GM18870 (cell line): Measurements from ENCODE around the gene GOLGA6L9.
"Not testable (repeated sequence)": the region's sequence is repeated elsewhere in the genome, so short reads cannot be mapped to it uniquely, and the experiment has no call there.

Source experiments
- ATAC-seq: cut with Tn5 transposase; IDR thresholded peaks from one replicate; pipeline ENCODE4 v1.9.1; 2021; ENCODE audit warnings: moderate library complexity; ENCODE audit not compliant: unreplicated experiment

GOLGA6L9 gene, protein sequence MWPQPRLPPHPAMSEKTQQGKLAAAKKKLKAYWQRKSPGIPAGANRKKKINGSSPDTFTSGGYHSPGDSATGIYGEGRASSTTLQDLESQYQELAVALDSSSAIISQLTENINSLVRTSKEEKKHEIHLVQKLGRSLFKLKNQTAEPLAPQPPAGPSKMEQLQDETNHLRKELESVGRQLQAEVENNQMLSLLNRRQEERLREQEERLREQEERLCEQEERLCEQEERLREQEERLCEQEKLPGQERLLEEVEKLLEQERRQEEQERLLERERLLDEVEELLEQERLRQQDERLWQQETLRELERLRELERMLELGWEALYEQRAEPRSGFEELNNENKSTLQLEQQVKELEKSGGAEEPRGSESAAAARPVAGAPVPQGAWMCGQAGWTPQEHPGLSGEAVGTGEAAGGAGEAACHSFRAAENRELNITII

DNA sequence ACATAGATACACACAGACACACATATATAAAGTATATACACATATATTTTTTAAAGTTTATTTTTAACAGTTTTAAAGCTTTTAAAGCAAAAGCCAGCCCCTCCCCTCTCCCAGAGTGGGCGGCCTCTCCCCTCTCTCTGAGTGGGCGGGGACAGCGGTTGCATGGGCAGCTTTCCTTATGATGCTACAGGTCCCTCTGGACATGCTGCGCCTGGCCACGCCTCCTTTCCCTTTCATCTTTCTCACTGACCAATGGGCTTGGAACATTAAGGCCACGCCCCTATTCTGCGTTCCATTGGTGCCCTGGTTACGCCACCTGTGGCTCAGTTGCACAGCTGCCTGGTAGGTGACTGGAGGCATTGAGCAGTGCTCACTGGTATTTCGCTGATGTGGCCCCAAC is at the start of gene GOLGA6L9:
Gene GOLGA6L9 (plus strand): TSS at position 124 of the 400 bp plus-strand sequence. CDS start 264 bp downstream, at position 388.
- ATAC-seq = not testable (repeated sequence)

DNA sequence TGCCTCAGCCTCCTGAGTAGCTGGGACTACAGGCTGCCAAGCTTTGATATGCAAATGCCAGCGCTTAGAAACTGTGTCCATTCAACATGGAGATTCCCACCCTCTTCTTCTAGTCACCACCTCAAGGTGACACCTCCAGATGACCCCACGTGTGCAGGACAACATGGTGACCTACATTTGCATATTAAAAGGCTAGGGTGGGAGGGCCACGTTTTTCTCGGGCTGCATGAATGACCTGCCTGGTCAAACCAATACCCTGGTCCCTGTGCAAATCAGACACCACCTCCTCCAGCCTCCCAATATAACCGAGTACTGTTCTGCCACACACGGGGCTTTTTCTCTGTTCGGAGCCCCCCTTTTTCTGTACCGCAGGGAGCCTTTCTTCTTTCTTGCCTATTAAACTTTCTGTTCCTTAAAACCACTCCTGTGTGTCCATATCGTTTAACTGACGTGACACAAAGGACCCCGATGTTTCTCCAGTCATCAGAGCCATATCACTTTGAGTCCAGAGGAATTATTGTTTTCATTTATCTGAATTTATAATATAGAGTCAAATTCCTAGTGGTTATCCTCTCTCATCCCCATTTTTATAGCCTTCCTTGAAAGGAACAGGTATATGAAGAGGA is 48.2 kb upstream of the GOLGA6L9 start:
- not testable (repeated sequence) for ATAC-seq

DNA sequence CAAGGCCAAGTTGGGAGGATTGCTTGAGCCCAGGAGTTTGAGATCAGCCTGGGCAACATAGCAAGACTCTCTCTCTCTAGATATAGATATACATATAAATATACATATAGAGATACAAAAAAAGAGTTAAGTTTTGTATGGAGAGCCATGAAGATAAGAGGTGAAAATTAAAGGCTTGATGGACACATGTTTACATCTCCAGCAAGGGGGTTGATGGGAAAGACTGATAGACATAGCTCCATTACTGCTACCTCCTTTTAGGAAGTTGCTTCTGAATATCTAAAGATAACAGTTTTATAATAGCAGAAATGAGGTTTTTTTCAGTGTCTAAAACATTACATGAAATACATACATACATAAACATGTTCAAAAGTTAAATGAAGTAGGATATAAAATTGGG is 42.4 kb upstream of the GOLGA6L9 start:
- not testable (repeated sequence) for ATAC-seq

DNA sequence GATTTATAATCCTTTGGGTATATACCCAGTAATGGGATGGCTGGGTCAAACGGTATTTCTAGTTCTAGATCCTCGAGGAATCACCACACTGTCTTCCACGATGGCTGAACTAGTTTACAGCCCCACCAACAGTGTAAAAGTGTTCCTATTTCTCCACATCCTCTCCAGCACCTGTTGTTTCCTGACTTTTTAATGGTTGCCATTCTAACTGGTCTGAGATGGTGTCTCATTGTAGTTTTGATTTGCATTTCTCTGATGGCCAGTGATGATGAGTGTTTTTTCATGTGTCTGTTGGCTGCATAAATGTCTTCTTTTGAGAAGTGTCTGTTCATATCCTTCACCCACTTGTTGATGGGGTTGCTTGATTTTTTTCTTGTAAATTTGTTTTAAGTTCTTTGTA is 39.5 kb upstream of the GOLGA6L9 start:
- not testable (repeated sequence) for ATAC-seq

DNA sequence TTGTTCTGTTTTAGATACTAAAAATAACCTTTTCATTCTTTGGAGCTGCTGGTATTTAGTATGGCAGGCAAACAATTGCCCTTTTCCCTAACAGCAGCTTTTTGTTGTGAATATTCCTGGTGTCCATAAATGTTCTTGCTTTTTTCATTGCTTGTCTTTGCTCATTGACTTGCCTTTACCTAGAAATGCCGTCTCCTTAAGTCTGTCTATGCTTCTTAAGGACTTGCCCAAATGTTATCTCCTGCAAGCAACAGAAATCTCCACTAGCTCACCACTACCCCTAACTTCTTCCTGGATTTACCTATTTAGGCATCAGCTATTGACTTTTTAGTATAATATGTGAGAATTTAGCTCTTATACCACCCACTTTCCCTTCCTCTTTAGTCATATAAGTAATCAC is 37.5 kb upstream of the GOLGA6L9 start:
- ATAC-seq = not testable (repeated sequence)

DNA sequence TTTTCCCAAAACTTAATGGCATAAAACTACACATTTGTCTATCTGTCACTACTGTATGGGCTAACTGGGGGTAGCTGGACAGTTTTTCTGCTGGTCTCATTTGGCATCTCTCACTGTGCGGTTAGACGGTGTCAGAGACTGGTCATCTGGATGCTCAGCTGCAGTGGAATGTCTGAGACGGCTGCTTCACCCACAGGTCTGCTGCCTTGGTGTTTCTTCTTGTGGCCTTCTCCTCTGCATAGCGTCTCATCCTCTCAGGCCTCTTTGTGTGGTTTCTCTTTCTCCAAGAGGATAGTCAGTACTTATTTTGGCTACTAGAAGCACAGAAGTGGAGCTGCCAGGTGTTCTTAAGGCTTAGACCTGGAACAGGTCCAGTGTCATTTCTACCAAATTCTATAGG is 35.9 kb upstream of the GOLGA6L9 start:
- ATAC-seq = no peak

DNA sequence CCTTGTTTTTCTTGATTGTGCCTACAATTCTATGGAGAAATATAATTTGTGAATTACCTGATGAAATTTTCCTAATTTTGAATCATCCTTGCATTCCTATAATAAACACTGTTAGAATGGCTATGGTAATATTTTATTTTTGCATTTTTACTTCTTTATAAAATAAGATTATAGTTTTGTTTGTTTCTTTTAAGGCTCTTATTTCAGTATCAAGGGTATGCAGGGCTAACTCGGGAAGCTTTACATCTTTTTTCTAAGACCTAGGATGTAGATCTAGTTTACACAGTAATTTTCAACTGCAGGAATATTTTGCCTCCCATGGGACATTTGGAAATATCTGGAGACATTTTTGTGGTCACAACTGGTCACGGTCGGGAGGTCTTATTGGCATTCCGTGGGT is 33.8 kb upstream of the GOLGA6L9 start:
- not testable (repeated sequence) for ATAC-seq

DNA sequence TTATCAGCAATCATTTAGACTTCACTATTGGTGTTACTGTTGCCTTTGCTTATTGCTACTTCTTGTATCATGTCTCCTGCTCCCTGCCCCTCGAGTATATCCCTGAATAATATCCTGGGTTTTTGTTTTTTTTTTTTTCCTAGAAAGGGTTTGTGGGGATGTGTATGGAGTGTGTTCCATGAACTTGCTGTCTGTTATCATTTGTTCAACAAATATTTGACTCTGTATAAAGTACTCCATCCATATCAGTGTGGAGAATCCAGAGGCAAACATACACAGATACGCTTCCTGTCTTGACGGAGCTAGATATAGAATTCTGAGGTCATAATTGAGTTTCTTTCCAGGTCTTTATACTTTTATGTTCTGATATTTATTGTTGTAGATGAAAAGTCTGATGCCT is 31.8 kb upstream of the GOLGA6L9 start:
- no peak for ATAC-seq

DNA sequence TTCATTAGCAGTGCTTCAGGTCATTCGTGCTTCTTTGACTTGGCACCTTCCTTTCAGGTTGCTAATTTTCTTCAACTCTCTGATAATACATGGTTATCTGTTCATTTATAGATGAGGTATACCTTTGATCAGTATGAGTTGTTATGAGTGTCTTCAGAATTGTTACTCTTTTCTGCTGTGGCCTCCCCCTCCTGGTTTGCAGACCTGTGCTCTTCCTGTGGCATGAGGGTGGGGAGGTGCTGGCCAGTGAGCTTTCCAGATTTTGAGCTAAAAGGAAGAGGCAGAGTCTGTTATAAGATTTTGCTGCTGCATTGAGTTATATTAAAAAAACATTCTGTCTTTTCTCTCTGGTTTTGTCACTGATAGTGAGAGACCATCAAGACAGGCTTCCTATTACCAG is 30.8 kb upstream of the GOLGA6L9 start:
- ATAC-seq = no peak

DNA sequence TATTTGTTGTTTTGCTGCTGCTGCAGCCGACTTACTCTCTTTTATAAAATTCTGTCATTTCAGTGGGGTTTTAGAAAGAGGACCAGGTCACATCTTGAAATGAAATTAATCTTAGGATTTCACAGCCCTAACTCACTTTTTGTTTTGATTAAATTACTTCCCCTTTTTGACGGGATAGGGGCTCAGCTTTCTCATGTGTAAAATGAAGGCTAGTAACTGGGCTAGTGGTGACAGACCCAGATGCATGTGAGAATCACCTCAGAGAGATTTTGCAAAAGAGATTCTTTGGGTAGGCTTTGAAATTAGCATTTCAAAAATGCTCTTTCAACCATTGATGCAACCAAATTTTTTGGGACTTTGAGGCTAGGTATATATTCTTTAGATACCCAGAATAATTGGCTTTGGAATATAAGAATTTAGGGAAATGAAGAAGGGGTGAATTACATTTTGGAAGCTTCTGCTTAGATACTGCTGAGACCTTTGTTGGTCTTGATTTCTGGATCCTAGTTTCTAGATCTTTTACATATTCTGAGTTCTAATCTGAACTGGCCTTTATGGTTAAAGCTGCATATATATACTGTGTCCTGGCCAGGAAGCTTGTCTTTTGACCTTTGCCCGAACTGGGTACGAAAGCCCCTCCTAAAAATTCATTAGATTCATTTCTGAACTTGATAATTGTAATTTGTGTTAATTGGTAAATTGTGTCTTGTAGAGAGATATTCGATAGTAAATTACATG is 30.1 kb upstream of the GOLGA6L9 start:
- ATAC-seq = not testable (repeated sequence)

DNA sequence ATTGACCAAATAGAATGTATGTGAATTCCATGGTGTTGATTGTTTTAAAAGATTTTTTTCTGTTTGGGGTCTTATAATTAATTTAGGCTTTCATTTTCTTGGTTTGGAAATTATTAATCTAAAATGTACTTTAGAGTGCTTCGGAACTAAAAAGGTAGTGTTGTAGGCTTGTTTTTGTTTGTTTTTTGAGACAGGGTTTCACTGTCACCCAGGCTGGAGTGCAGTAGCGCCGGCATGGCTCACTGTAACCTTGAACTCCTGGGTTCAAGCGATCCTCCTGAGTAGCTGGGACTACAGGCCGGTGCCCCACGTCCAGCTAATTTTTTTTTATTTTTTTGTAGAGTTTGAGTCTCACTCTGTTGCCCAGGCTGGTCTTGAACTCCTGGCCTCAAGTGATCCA is 27.7 kb upstream of the GOLGA6L9 start:
- ATAC-seq = not testable (repeated sequence)

DNA sequence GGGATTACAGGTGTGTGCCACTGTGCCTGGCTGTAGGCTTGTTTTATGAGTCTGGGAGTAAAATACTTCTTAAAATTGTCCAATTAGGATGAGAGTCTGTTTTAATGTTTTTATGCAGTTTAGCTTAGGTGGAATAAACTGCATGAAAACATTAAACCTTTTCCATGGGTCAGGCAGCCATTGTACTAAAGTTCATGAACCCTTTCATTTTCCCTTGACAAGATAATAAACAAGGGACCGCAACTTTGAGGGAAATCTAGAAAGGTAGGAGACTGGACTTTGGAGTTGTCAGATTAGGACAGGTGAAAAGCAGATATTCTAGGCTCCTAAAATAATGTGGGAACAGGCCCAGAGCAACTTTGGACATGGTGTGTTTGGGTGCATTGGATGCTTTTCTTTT is 27.3 kb upstream of the GOLGA6L9 start:
- not testable (repeated sequence) for ATAC-seq

DNA sequence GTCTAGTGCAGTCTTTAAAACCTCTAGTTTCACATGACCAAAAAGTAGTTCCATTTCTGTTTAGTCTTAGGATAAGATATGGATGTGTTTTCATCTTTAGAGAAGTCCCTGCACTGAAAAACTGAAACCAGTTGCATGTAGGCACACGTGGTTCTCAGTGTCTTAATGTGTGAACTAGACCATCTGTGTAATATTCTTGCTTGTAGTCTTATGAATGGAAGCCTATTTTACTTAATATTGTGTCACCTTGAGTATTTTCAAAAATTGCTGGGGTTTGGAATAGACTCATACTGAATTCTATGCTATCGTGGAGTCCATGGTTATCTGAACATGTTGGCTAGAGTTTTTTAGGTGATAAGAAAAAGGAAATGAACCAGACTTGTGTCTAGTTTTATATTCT is 23.4 kb upstream of the GOLGA6L9 start:
- not testable (repeated sequence) for ATAC-seq

DNA sequence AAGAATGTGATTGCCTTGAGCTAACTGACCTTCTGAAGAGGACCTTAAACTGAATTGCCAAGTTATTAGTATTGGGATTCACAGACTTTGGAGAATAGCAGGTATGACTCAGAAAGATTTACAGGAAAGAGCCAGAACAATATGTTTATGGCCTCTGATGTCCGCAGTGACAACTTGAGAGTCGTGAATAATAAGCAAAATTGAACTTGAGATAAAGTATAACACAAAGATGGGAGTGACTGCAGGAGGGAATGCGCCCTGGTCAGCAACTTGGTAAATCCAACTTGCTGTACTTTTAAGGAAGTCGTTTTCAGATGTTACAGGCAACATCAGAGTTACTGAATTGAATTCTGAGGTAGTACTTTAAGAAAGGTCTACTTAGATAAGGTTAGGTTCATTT is 19.3 kb upstream of the GOLGA6L9 start:
- not testable (repeated sequence) for ATAC-seq

DNA sequence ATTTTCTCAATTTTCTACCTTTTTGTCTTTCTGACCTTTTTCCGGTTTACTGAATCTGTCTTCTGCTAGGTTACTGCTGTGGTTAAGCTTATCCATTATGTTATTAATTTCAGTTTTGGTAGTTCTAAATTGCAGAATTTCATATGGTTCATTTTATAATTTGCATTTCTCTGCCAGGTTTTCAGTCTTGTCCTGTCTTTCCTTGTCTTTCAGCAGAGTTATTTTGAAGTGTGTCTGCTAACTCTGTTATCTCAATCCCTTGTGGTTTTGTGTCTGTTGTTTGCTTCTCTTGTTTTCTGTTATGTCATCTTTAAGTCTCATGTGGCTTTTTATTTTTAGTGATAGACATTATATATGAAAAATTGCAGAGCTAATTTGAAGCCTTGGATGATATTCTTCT is 18.0 kb upstream of the GOLGA6L9 start:
- not testable (repeated sequence) for ATAC-seq

DNA sequence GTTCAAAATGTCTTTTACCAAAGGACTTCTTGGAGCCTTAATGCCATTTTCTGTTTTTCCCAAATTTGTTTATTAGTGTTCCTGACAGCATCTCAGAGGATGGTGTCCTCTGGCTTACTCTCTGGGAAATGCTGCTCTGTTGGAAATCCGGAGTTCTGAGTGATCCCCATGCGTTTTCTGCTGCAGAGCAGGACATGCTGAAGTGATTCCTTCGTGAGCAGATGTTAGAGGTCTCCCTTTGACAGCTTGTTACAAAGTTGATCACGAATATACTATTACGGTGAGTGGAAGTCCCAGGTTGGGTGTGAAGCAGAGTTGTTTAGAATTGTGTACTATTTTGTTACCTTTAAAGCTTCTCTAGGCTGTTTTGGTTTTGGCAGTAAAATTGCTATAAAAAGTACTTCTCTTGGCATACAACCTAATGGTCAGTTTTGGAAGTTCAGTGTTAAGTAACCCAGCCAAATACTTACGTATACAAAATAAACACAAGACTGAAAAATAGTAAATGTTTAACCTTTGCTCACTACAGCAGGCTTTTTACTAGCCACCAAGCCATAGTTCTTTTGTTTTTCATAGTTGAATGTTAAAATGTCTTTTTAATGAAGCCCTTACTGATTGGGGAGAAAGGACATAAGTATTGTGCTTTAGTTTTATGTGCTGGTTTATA is 15.0 kb upstream of the GOLGA6L9 start:
- not testable (repeated sequence) for ATAC-seq

DNA sequence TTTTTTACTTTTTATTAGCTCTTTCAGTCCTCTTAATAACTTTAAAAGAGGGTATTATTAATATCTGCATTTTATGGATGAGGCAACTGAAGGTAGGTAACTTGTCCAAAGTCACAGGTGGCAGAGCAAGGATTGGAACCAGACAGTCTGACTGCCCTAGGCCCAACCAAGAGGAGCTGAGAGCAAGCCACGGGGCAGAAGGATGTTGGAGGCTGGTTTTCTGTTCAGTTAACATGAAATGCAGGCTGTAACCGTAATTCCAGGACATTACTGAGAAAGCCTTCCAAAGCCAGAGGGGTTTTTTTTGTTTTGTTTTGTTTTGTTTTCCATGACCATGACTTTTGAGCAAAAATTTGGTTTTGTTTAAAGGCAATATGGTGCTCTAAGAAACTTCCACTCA is 9.1 kb upstream of the GOLGA6L9 start:
- ATAC-seq = not testable (repeated sequence)

DNA sequence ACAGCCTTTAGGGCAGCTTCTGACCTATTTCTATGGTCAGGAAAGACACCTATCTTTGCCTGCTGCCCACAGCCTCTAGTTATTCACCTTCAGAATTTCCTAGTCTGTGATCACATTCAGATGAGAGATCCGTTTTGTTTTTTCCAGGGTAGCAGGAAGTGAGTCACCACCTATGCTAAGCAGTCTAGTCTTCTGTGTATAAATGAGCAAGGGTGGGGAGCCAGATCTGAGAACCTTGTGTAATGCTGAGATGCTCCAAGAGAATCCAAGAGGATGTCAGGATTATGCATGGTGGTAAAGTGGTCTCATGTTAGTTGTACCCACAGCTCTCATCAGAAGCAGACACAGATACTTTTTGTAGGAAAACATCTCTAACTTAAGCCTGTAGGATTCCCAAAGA is 8.7 kb upstream of the GOLGA6L9 start:
- ATAC-seq = not testable (repeated sequence)

DNA sequence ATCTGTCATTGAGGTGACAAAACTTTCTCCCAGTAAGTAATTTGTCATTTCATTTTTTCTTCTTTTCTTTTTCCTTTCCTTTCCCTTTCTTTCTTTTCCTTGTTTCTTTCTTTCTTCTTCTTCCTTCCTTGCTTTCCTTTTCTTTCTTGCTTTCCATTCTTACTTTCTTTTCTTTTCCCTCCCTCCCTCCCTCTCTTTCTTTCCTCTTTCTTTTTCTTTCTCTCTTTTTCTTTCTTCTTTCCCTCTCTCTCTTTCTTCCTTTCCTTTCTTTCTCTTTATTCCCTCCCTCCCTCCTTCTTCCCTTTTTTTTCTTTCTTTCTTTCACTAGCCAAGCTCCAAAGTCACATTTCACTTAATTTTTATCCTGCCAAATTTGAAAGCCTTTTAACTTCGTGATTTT is 2.5 kb upstream of the GOLGA6L9 start:
- ATAC-seq = not testable (repeated sequence)

DNA sequence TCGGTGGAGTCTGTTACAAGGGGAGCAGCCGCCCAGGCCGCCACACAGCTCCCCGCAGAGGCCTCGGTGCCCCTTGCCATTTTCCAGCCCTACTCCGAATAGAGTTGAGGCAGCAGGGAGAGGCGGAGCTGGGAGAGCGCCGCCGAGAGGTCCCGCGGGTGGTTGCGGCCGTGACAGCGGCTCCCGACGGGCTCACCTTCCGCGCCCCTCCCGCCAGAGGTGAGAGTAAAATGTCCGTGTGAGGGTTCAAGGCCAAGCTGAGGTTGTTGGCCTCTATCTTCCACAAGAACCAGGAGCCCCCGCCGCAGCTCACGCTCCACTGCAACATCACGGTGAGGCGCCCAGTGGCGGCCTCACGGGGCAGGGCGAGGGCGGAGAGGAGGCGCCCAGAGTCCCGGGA is 15.8 kb downstream of the GOLGA6L9 start:
- ATAC-seq = not testable (repeated sequence)

DNA sequence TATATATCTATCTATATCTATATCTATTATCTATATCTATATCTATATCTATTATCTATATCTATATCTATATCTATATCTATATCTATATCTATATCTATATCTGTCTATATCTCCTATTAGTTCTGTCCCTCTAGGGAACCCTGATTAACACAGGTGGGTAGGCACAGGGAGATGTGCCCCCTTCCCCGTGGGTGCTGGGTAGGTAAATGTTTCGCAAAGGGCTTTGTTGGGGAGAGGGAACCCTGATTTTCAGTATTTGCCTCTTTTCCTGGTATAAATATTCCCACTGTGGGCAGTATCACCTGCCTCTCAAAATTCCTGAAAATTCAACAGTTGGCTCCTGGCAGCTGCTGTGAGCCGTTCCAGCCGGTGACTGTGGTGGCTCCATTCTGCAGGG is 27.7 kb downstream of the GOLGA6L9 start:
- ATAC-seq = not testable (repeated sequence)
